Muscle layer of colon (tissue), 2 donors: ENCODE results near the gene REC8.
"Not testable (repeated sequence)": the region's sequence is repeated elsewhere in the genome, so short reads cannot be mapped to it uniquely, and the experiment has no call there.

Source experiments
- H3K27ac ChIP-seq: one replicate; pipeline ENCODE4 v1.7.0; 2013; ENCODE audit warnings: low read depth, mild to moderate bottlenecking, low read length, moderate library complexity
- H3K27me3 ChIP-seq, 2 donors: one replicate each; pipeline ENCODE4 v1.7.0; 2013; ENCODE audit warnings: low read length in 2 of 2, mild to moderate bottlenecking in 2 of 2; ENCODE audit not compliant: insufficient read depth in 2 of 2, control insufficient read depth in 1 of 2
- H3K36me3 ChIP-seq: one replicate; pipeline ENCODE4 v1.7.0; 2013; ENCODE audit warnings: mild to moderate bottlenecking, low read length; ENCODE audit not compliant: insufficient read depth
- H3K4me1 ChIP-seq: one replicate; pipeline ENCODE4 v1.7.0; 2013; ENCODE audit warnings: mild to moderate bottlenecking, low read length; ENCODE audit not compliant: insufficient read depth
- H3K4me3 ChIP-seq, 2 donors: one replicate each; pipeline ENCODE4 v1.7.0; 2013; ENCODE audit warnings: low read length in 2 of 2, low read depth in 1 of 2, mild to moderate bottlenecking in 1 of 2, moderate library complexity in 1 of 2
- H3K9ac ChIP-seq: one replicate; pipeline ENCODE4 v1.7.0; 2013; ENCODE audit warnings: low read length
- H3K9me3 ChIP-seq: one replicate; pipeline ENCODE4 v1.7.0; 2013; ENCODE audit warnings: mild to moderate bottlenecking, low read length
- donor health status: abdominal sarcoma.
- donor health status: Adenocarcinoma of cecum.

REC8 gene

DNA sequence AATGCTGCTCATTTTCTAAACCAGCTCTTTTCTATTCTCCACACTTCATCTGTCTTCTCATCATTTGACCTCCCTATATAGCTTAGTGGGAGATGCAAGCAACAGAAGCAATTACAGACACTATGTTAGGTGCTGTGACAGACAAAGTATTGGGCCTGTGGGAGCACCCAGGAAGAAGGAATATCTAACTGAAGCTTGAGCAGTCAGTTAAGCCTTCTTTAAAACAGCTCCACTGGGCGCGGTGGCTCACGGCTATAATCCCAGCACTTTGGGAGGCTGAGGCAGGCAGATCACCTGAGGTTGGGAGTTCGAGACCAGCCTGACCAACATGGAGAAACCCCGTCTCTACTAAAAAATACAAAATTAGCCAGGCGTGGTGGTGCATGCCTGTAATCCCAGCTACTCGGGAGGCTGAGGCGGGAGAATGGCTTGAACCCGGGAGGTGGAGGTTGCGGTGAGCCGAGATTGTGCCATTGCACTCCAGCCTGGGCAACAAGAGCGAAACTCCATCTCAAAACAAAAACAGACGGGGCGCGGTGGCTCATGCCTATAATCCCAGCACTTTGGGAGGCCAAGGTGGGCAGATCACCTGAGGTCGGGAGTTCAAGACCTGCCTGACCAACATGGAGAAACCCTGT is 31.5 kb downstream of the REC8 start:
- not testable (repeated sequence) for H3K27me3 ChIP-seq, H3K9me3 ChIP-seq, H3K27ac ChIP-seq, H3K9ac ChIP-seq, H3K4me3 ChIP-seq, H3K4me1 ChIP-seq
- H3K36me3 ChIP-seq = peaks cover 29% of the 10 kb centered on the region

DNA sequence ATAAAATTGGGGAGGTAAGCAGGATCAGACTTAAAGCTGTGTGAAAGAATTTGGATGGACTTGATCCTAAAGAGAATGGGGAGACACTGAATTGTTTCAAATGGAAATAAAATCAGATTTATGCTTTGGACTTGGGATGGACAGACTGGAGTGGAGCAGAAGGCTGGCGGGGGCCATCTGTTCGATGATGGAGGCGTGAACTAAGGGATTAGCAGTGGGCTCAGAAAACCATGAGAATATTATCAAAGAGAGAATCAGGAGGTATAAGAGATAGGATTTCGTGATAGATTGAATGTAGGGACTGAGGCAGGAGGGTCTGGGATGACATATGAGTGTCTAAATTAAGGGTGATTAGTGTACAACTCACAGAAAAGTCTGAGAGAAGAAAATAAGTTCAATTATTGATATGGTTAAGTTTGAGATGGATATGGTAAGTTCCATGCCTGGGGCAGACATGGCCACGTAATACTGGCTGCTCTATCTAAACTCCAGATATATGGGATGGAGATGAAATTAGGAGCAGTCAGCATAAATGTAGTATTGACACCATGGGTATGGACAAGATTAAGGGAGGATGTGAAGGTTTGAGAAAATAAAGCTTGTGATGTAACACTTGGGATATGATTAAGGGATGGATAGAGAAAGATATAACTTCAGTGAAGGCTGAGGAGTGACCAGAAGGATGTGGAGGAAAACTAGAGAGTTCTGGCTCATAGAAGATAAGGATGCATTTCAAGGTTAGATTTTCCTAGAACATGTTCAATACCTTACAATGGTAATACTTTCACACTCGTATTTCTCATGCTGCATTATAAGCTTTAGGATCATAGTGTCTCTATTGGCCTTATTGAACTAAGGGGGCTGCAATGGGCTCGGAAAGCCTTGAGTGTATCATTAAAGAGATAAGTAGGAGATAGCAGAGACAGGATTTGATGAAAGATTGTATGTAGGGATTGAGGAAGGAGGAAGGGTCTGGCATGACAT is 32.6 kb downstream of the REC8 start:
- peaks cover 37% of the 10 kb centered on the region for H3K36me3 ChIP-seq
- no peak overlapping the region for H3K9ac ChIP-seq
- no peak overlapping the region for H3K4me3 ChIP-seq
- no peaks in the 10 kb centered on the region for H3K9me3 ChIP-seq
- H3K27me3 ChIP-seq = no peaks in the 10 kb centered on the region
- no peak overlapping the region for H3K27ac ChIP-seq
- no peaks in the 10 kb centered on the region for H3K4me1 ChIP-seq

DNA sequence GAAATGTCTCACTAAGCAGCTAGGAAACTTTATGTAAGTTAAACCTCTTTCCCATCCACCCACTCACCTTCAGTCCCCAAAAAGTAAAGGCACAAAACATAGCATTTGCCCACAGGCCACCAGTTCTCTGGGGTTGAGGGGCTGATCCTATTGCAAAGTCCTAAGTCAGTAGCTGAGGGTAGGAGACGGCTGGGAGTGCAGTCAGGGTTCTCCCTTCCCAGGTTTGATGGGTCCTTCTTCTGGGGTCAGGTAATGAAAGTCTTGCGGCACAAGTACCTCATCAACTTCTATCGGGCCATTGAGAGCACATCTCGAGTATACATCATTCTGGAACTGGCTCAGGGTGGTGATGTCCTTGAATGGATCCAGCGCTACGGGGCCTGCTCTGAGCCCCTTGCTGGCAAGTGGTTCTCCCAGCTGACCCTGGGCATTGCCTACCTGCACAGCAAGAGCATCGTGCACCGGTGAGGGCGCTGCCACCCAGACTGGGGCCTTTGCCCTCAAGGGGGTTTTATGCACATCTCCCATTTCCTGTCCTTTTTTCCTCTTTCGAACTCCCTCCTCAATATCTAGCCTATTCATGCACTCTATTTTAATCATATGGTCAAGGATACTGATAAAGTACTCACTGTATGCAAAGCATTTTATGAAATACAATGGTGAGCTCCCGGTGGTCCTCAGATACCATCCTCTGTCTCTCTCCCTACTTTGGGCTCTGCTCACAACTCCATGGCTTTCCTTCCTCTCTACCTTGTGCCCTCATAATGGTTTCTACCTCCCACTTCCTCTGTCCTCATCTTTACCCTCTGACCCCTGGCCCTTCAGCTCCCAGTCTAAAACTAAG is 34.6 kb downstream of the REC8 start:
- Histone ChIP-seq H3K9ac (no peak overlapping the region), H3K9me3 (no peaks in the 10 kb centered on the region), H3K27ac (no peak overlapping the region), H3K27me3 (no peaks in the 10 kb centered on the region), H3K4me1 (no peaks in the 10 kb centered on the region), H3K4me3 (no peak overlapping the region), H3K36me3 (peaks cover 50% of the 10 kb centered on the region)

DNA sequence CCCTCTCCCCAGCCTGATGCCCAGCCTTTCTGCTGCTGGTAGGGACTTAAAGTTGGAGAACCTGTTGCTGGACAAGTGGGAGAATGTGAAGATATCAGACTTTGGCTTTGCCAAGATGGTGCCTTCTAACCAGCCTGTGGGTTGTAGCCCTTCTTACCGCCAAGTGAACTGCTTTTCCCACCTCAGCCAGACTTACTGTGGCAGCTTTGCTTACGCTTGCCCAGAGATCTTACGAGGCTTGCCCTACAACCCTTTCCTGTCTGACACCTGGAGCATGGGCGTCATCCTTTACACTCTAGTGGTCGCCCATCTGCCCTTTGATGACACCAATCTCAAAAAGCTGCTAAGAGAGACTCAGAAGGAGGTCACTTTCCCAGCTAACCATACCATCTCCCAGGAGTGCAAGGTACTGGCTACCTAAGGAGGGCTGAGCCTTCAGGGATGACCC is 35.2 kb downstream of the REC8 start:
- H3K9ac ChIP-seq = no peak overlapping the region
- no peaks in the 10 kb centered on the region for H3K27me3 ChIP-seq
- H3K36me3 ChIP-seq = peaks cover 50% of the 10 kb centered on the region
- no peaks in the 10 kb centered on the region for H3K4me1 ChIP-seq
- no peaks in the 10 kb centered on the region for H3K9me3 ChIP-seq
- no peak overlapping the region for H3K4me3 ChIP-seq
- no peak overlapping the region for H3K27ac ChIP-seq

DNA sequence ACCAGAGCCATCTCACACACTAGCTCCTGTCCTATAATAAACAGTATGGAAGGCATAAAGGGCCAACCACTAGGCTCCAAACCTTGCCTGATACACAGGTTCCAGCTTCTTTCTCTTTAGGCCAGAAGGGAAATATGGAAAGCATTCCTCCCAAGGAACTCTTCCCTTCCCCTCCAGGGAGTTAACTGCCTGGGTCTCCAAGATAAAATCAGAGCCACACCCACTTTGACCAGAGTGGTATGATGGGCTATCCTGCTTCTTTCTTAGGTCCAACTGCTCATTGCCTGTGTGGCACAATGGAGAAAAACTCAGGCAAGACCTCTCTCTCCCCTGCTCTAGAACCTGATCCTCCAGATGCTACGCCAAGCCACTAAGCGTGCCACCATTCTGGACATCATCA is 35.7 kb downstream of the REC8 start:
- Histone ChIP-seq H3K27ac (no peak overlapping the region), H3K9ac (no peak overlapping the region), H3K27me3 (no peaks in the 10 kb centered on the region), H3K36me3 (peaks cover 50% of the 10 kb centered on the region), H3K4me1 (no peaks in the 10 kb centered on the region), H3K9me3 (no peaks in the 10 kb centered on the region), H3K4me3 (no peak overlapping the region)

DNA sequence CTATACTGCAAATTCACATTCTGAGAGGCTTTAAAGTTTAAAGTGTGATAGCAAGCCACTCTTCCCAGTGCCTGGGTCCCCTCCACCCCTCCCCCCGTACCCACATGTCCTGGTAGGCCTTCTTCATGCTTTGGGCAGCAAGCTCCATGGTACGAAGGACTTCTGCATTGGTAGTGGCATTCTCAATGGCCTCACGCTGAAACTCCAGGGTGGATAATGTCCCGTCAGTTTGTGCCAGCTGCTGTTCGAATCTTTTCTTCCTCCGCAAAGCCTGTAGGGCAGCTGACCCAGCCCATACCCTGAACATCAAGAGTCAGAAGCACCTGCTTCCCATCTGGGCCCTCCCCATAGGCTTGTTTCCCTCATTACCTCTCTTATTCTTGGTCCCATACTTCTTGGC is 39.4 kb downstream of the REC8 start:
- Histone ChIP-seq H3K36me3 (peaks cover 41% of the 10 kb centered on the region), H3K9me3 (no peaks in the 10 kb centered on the region), H3K27me3 (no peaks in the 10 kb centered on the region), H3K4me3 (no peak overlapping the region), H3K9ac (no peak overlapping the region), H3K27ac (no peak overlapping the region), H3K4me1 (peaks cover 16% of the 10 kb centered on the region)

DNA sequence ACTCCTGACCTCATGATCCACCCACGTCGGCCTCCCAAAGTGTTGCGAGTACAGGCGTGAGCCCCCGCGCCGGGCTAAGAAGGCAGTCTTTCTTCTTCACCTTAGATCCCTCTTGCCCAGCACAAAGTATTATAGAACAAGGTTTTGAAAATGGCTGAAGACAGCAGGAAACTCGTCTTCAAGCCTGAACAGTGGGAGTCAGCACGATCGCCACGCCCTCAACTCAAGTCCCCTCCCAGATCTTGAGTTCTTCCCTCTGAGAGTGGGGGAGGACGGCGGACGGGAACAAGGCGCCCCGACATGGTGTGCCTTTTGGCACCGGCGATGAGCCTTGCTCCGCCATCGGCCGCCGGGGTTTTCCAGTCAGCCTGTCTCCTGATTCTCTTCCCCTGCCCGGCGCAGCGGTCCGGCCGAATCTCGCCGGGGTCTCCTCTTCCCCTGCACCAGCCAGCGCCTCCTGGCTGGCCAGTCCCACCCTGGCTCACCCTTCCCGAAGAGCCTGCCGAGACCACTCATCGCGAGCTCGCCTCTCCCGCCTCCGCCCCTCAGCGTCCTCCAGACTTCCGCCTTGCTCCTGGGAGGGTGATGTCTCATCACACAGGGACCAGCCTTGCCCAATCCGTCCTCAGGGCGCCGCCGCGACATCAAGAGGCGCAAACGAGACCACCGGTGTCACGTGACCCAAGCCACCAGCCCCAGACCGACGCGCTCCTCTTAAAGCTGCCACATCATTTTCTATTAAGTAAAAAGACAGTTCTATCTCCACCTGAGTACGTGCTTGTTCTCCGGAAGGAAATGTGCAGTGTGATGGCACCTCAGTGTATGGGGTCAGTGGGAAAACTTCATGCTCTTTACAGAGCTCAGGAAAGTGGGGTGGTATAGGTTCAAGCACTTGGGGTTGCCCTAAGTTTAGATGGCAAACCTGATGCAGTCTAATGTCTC is 41.3 kb downstream of the REC8 start, which contains the start of gene CHMP4A:
CHMP4A (minus strand) TSS at position 565 of the 942 bp plus-strand sequence; CDS start at position 516, 49 bp downstream.
- Histone ChIP-seq H3K27ac (peak within 1 kb of the TSS; percentile 98), H3K36me3 (peaks cover 25% of the 10 kb centered on the region)

DNA sequence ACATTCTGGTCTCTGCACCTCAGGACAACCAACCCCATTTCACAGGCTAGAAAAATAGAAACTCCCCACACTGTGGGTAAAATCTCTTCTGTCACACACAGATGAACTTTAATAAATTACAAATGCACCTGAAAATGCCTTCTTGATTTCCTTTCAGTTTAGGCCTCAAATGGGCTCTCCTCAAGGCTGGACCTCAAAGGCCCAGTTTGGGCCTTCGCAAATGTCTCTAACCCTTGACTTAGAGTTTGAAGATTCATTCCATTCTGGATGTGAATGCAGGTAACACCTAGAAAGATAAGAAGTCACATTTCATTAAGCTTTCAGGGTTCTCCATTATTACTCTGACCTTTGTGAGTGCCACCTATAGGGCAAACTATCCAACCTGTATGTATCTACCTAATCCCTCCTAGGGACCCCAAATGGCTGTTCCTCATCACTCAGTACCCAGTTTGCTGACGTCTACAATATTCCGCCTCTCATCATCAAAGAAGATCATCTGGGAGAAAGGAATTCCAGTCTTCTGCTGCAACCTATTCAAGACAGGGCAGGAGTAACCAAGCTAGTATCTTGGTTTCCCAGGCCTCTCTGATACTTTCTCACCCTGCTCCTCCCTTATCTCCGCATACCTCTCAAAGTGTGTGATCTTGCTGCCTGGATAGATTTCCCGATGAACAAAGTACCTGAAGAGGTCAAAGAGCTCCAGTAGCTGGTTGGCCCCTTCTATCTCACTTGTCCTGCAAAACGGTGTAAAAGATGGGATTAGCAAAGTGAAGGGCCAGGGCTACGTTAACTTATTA is 42.2 kb downstream of the REC8 start:
- no peaks in the 10 kb centered on the region for H3K9me3 ChIP-seq
- peaks cover 22% of the 10 kb centered on the region for H3K36me3 ChIP-seq
- no peaks in the 10 kb centered on the region for H3K27me3 ChIP-seq
- peaks cover 17% of the 10 kb centered on the region for H3K4me1 ChIP-seq
- peak overlapping the region; percentile 98 for H3K27ac ChIP-seq
- peak overlapping the region; percentile 50 to 74 for H3K4me3 ChIP-seq
- H3K9ac ChIP-seq = peak overlapping the region; percentile 81

More for the DNA sequence above, 41.3 kb downstream of the REC8 start, which contains the start of gene CHMP4A:
- Histone ChIP-seq H3K4me3 (peak within 1 kb of the TSS; percentile 50 to 74), H3K4me1 (peaks cover 17% of the 10 kb centered on the region), H3K27me3 (no peaks in the 10 kb centered on the region), H3K9me3 (no peaks in the 10 kb centered on the region), H3K9ac (peak within 1 kb of the TSS; percentile 81)

DNA sequence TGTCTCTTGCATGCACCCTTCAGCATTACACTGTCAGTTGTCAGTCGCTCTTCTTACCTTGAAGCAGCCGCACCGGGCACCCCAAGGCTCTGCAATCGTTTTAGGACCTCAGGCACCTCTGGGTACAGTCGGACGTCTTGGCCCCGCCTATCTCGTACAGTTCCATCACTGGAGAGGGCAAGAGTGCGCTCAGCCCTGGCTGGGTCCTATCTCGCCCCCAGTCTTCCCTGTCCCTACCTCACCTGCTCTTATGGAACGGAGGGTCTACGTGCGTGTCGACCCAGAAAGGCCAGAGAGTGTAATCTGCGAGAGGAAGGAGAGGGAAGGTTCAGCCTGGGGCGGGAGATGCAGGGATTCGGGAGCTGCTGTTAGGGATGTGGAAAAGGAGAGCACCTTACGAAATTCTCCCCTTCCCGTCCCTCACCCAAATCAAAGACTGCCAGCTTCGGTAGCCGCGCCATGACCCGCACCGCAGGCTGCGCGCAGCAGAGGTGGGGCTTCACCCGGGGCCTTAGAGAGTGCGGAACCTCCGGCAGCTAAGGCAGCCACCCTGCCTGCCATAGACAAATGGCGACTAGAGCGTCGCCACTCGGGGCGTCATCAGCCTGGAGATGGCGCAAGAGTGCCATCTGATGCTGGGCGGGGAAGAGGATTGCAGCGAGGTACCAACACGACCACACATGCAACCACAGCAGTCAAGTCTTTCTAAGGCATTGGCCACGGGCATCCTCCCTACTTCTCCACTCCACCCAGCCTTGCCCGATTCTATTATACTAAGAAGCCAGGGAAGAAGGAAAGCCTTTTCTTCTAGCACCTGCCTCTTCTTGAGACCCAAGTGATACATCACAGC is 43.8 kb downstream of the REC8 start, which contains the start of gene MDP1:
MDP1 (minus strand) TSS at position 572 of the 850 bp plus-strand sequence; CDS start at position 461, 111 bp downstream.
- no peaks in the 10 kb centered on the region for H3K27me3 ChIP-seq
- H3K4me3 ChIP-seq = peak within 1 kb of the TSS; percentile 66 to 81
- peak within 1 kb of the TSS; percentile 66 for H3K9ac ChIP-seq
- H3K9me3 ChIP-seq = no peaks in the 10 kb centered on the region
- H3K4me1 ChIP-seq = peaks cover 17% of the 10 kb centered on the region
- peaks cover 6% of the 10 kb centered on the region for H3K36me3 ChIP-seq
- H3K27ac ChIP-seq = peak within 1 kb of the TSS; percentile 90
